ENCODE data around the gene AHCY. TPM values are rescaled to one million over a fixed set of nuclear protein-coding genes. Genes with fewer than 3 reads are reported as not detected.

The AHCY gene
- total and polyA plus RNA-seq, 8 donors = 41.2 to 122 (median 62.7) TPM

GRCh38 chr20:34285450-34285849 is 17.7 kb downstream of the AHCY start:
- no peak for FAIRE-seq
- 95 to 96% methylated on average over 16 of the region's 16 CpGs for WGBS, 2 donors
- Histone ChIP-seq H3K27me3 (no peaks in the 10 kb centered on the region), H3K36me3 (peaks cover 0 to 28% (median 7%) of the 10 kb centered on the region in 3 donors), H3K9me3 (no peaks in the 10 kb centered on the region), H3K4me3 (no peak overlapping the region), H3K27ac (no peak overlapping the region), H3K4me1 (no peaks in the 10 kb centered on the region)
- TF ChIP-seq CTCF (IDR thresholded peaks at IDR 0.05) = no peak
- intact Hi-C loops (cut with DNase I) = no loop called here
- DNase-seq = no peak
- no peak for ATAC-seq

GRCh38 chr20:34283844-34284243 is 19.3 kb downstream of the AHCY start:
- ATAC-seq (no peak), DNase-seq (no peak), FAIRE-seq (no peak)
- 93 to 100% methylated on average over 1 of the region's 1 CpG for WGBS, 2 donors
- H3K36me3 ChIP-seq = peaks cover 0 to 26% (median 0%) of the 10 kb centered on the region in 3 donors
- intact Hi-C loops (cut with DNase I) = no loop called here
- no peaks in the 10 kb centered on the region for H3K27me3 ChIP-seq
- no peak for TF ChIP-seq CTCF (IDR thresholded peaks at IDR 0.05)
- no peak overlapping the region for H3K27ac ChIP-seq
- H3K4me3 ChIP-seq = no peak overlapping the region
- H3K4me1 ChIP-seq = no peaks in the 10 kb centered on the region
- H3K9me3 ChIP-seq = no peaks in the 10 kb centered on the region

GRCh38 chr20:34282041-34282440 is 21.1 kb downstream of the AHCY start:
- ATAC-seq = no peak
- H3K4me1 ChIP-seq = no peaks in the 10 kb centered on the region

GRCh38 chr20:34281177-34281576 is 22.0 kb downstream of the AHCY start:
- no peaks in the 10 kb centered on the region for H3K27me3 ChIP-seq
- no peak overlapping the region for H3K27ac ChIP-seq
- DNase-seq = no peak
- H3K36me3 ChIP-seq = peaks cover 0 to 26% (median 0%) of the 10 kb centered on the region in 3 donors
- TF ChIP-seq CTCF (IDR thresholded peaks at IDR 0.05) = no peak
- no peaks in the 10 kb centered on the region for H3K4me1 ChIP-seq
- WGBS, 2 donors = 89 to 94% methylated on average over 3 of the region's 3 CpGs
- no peak overlapping the region for H3K4me3 ChIP-seq
- no peak for FAIRE-seq
- intact Hi-C loops (cut with DNase I) = no loop called here
- H3K9me3 ChIP-seq = no peaks in the 10 kb centered on the region
- no peak for ATAC-seq

More at GRCh38 chr20:34282041-34282440, 21.1 kb downstream of the AHCY start:
- no peak for TF ChIP-seq CTCF (IDR thresholded peaks at IDR 0.05)
- intact Hi-C loops (cut with DNase I) = no loop called here
- Histone ChIP-seq H3K4me3 (no peak overlapping the region), H3K9me3 (no peaks in the 10 kb centered on the region), H3K36me3 (peaks cover 0 to 26% (median 0%) of the 10 kb centered on the region in 3 donors), H3K27me3 (no peaks in the 10 kb centered on the region), H3K27ac (no peak overlapping the region)
- DNase-seq (no peak), FAIRE-seq (no peak)
- WGBS, 2 donors = 92 to 93% methylated on average over 4 of the region's 4 CpGs

- H3K9me3 ChIP-seq = no peaks in the 10 kb centered on the region
- no peak overlapping the region for H3K27ac ChIP-seq
- H3K27me3 ChIP-seq = no peaks in the 10 kb centered on the region
- no peak for FAIRE-seq
- TF ChIP-seq CTCF (IDR thresholded peaks at IDR 0.05) = no peak
- H3K36me3 ChIP-seq = no peaks in the 10 kb centered on the region
- no peak for ATAC-seq
- DNase-seq = no peak
- WGBS, 2 donors = 96 to 97% methylated on average over 7 of the region's 7 CpGs
- intact Hi-C loops (cut with DNase I) = no loop called here
- no peak overlapping the region for H3K4me3 ChIP-seq
- no peaks in the 10 kb centered on the region for H3K4me1 ChIP-seq
Observed at GRCh38 chr20:34274694-34275093, 28.5 kb downstream of the AHCY start.
